HepG2 (cell line): ENCODE measurements around the gene CRYAA. TPM values are rescaled to one million over a fixed set of nuclear protein-coding genes. Genes with fewer than 3 reads are reported as not detected.

Source experiments
- ATAC-seq: fragments of 200-7000 bp; cut with Tn5 transposase; 3 replicates; pipeline ENCODE4 v1.9.1; 2020; ENCODE audit warnings: mild to moderate bottlenecking, moderate library complexity
- BruUV-seq: library from RNA; stranded (reverse); fragments of 400-500 nt; replicated peaks from 2 replicates; lab custom pipeline; 2021; lab: Mats Ljungman, UMichigan
- CTCF ChIA-PET: fragments of 300-600 bp; formaldehyde crosslinking; extraction: SDS; loops from one replicate; lab custom pipeline; 2021; ENCODE audit warnings: low total read pairs, inconsistent platforms, low intra/inter-chr PET ratio; lab: Yijun Ruan, JAX
- POLR2A ChIA-PET: fragments of 350-600 bp; sonication (Branson Sonifier 250); formaldehyde crosslinking; loops from one replicate; lab custom pipeline; 2020; ENCODE audit warnings: antibody characterized with exemption, inconsistent platforms; lab: Yijun Ruan, JAX
- DNase-seq: peaks from one replicate; pipeline ENCODE4 v3.0.0-alpha.2; 2015; ENCODE audit warnings: low spot score
- FAIRE-seq: peaks from 3 replicates; lab custom pipeline; 2011; peaks lifted over from hg19 to GRCh38; lab: Jason Lieb, UNC
- H2AFZ ChIP-seq: one replicate; pipeline ENCODE4 v1.6.1; 2011; ENCODE audit warnings: low read length, inconsistent platforms
- H3K27ac ChIP-seq: fragments of 300-600 bp; 3 replicates; pipeline ENCODE4 v1.8.0; 2011; ENCODE audit warnings: mixed run types, mild to moderate bottlenecking, mixed read lengths, low read length, inconsistent platforms; ENCODE audit not compliant: insufficient read depth; ENCODE audit errors: extremely low read length
- H3K27me3 ChIP-seq, 2 experiments: fragments of 200-600 bp in 1 of 2; 2 replicates in 1 of 2; 3 replicates in 1 of 2; pipeline versions ENCODE4 v1.6.0 to v1.8.0; 2011; ENCODE audit warnings: low read length in 2 of 2, mild to moderate bottlenecking in 2 of 2, moderate library complexity in 2 of 2, inconsistent platforms in 1 of 2; ENCODE audit not compliant: insufficient read depth in 2 of 2, control insufficient read depth in 1 of 2
- H3K36me3 ChIP-seq, 2 experiments: fragments of 200-600 bp in 1 of 2; replicated peaks in 1 of 2; 2 replicates in 1 of 2; 3 replicates in 1 of 2; pipeline versions ENCODE4 v1.5.1 to v1.8.0; 2011; ENCODE audit warnings: low read length in 2 of 2, inconsistent platforms in 1 of 2; ENCODE audit not compliant: insufficient read depth in 2 of 2, control insufficient read depth in 1 of 2
- H3K4me1 ChIP-seq: 2 replicates; pipeline ENCODE4 v1.5.1; 2012; ENCODE audit warnings: low read length, inconsistent platforms; ENCODE audit not compliant: insufficient read depth
- H3K4me2 ChIP-seq: 2 replicates; pipeline ENCODE4 v1.6.0; 2011; ENCODE audit warnings: low read depth, low read length, inconsistent platforms
- H3K4me3 ChIP-seq, 3 experiments: fragments of 200-600 bp in 1 of 3; sonication (generic), shearing (Covaris generic) in 1 of 3; replicated peaks in 1 of 3; 2 replicates each; pipeline ENCODE4 v1.5.1; 2011 to 2016; ENCODE audit warnings: low read length in 3 of 3, inconsistent platforms in 2 of 3, low read depth in 2 of 3, mild to moderate bottlenecking in 2 of 3, control low read depth in 1 of 3, mixed read lengths in 1 of 3; ENCODE audit not compliant: insufficient read depth in 1 of 3
- H3K79me2 ChIP-seq: one replicate; pipeline ENCODE4 v1.6.1; 2011; ENCODE audit warnings: low read length, inconsistent platforms; ENCODE audit not compliant: insufficient read depth
- H3K9ac ChIP-seq: 2 replicates; pipeline ENCODE4 v1.6.0; 2011; ENCODE audit warnings: mild to moderate bottlenecking, low read depth, low read length, inconsistent platforms; ENCODE audit not compliant: insufficient read depth
- H3K9me3 ChIP-seq: 2 replicates; pipeline ENCODE4 v1.5.1; 2012; ENCODE audit warnings: mild to moderate bottlenecking, low read length
- H4K20me1 ChIP-seq: 2 replicates; pipeline ENCODE4 v1.6.0; 2011; ENCODE audit warnings: inconsistent platforms, mild to moderate bottlenecking, low read length, moderate library complexity; ENCODE audit not compliant: insufficient read depth
- AGO1 ChIP-seq: fragments of 200-400 bp; formaldehyde crosslinking; IDR thresholded peaks from 2 replicates; pipeline ENCODE4 v1.6.1; 2017; ENCODE audit warnings: mild to moderate bottlenecking, low read depth, low read length, moderate library complexity; ENCODE audit not compliant: poor library complexity, severe bottlenecking
- ESRRA ChIP-seq: sonication (generic); formaldehyde crosslinking; IDR thresholded peaks from 2 replicates; pipeline ENCODE4 v1.5.1; 2020; ENCODE audit warnings: mild to moderate bottlenecking, low read depth, missing genetic modification reagents
- FOXK2 ChIP-seq: fragments of 450-650 bp; IDR thresholded peaks from 2 replicates; pipeline ENCODE4 v1.6.1; 2016
- GZF1 ChIP-seq: sonication (generic); formaldehyde crosslinking; IDR thresholded peaks from 2 replicates; pipeline ENCODE4 v1.5.1; 2020; ENCODE audit warnings: mild to moderate bottlenecking, missing genetic modification reagents
- HOXD1 ChIP-seq: sonication (generic); formaldehyde crosslinking; IDR thresholded peaks from 2 replicates; pipeline ENCODE4 v1.5.0; 2020; ENCODE audit warnings: missing genetic modification reagents
- KLF16 ChIP-seq, 2 experiments: sonication (generic) in 1 of 2; formaldehyde crosslinking in 1 of 2; IDR thresholded peaks; 2 replicates each; pipeline versions ENCODE4 v1.6.1 to v1.8.0; 2016 to 2023; ENCODE audit warnings: missing genetic modification reagents in 2 of 2, missing compliant biosample characterization in 1 of 2
- NR1H2 ChIP-seq: sonication (generic); formaldehyde crosslinking; IDR thresholded peaks from 2 replicates; pipeline ENCODE4 v1.8.1; 2022; ENCODE audit warnings: low read depth, missing genetic modification reagents, borderline replicate concordance
- STAT5B ChIP-seq: sonication (generic); formaldehyde crosslinking; IDR thresholded peaks from 2 replicates; pipeline ENCODE4 v1.4.0; 2020; ENCODE audit warnings: missing genetic modification reagents
- WIZ ChIP-seq: sonication (generic); formaldehyde crosslinking; IDR thresholded peaks from 2 replicates; pipeline ENCODE4 v1.5.1; 2020; ENCODE audit warnings: mild to moderate bottlenecking, missing genetic modification reagents
- ZNF143 ChIP-seq: sonication (generic); formaldehyde crosslinking; IDR thresholded peaks from 2 replicates; pipeline ENCODE4 v1.4.0; 2020; ENCODE audit warnings: missing genetic modification reagents
- ZNF253 ChIP-seq: sonication (generic); formaldehyde crosslinking; IDR thresholded peaks from 2 replicates; pipeline ENCODE4 v1.8.0; 2022; ENCODE audit warnings: mild to moderate bottlenecking, missing genetic modification reagents, borderline replicate concordance
- ZNF567 ChIP-seq: sonication (generic); formaldehyde crosslinking; IDR thresholded peaks from 2 replicates; pipeline ENCODE4 v1.8.1; 2023; ENCODE audit warnings: mild to moderate bottlenecking, missing genetic modification reagents, borderline replicate concordance
- ZNF616 ChIP-seq: sonication (generic); formaldehyde crosslinking; IDR thresholded peaks from 2 replicates; pipeline ENCODE4 v1.5.0; 2020; ENCODE audit warnings: low read depth, mild to moderate bottlenecking, missing genetic modification reagents
- ZNF788 ChIP-seq: sonication (generic); formaldehyde crosslinking; IDR thresholded peaks from 2 replicates; pipeline ENCODE4 v1.5.0; 2020; ENCODE audit warnings: mild to moderate bottlenecking, missing genetic modification reagents, borderline replicate concordance
- ZSCAN9 ChIP-seq: IDR thresholded peaks from 2 replicates; pipeline ENCODE4 v1.6.1; 2016; ENCODE audit warnings: borderline replicate concordance
- WGBS: methylation state at CpG from one replicate; pipeline ENCODE4 v1.1.6; 2017; ENCODE audit warnings: low lambda C conversion rate; 5-methylcytosine and 5-hydroxymethylcytosine counted together
- in situ Hi-C: cut with HindIII; loops from 2 replicates; pipeline ENCODE4 v1.10.0; 2017; ENCODE audit warnings: low pct_unique_long_range_greater_than_20kb; ENCODE audit not compliant: extremely low pct_ligation_motif_present
- intact Hi-C: fragments of 100-400 bp; cut with micrococcal nuclease; formaldehyde crosslinking; loops from one replicate; pipeline ENCODE4 v1.10.0; 2022; ENCODE audit not compliant: unreplicated experiment
- polyA plus RNA-seq, 8 experiments: library from polyadenylated mRNA; depleted of rRNA in 3 of 8; stranded (reverse) in 7 of 8; unstranded in 1 of 8; fragments of >200 nt; fragmentation: Illumina TruSeq in 4 of 8; extraction: Trizol in 4 of 8; gene quantifications; 2 replicates each; pipeline versions ENCODE4 v1.2.1 to v1.2.3, GENCODE V29; 2011 to 2016; ENCODE audit warnings: low read depth in 4 of 8, missing spikeins in 1 of 8, mixed read lengths in 1 of 8; ENCODE audit not compliant: insufficient read depth in 1 of 8
- total RNA-seq, 5 experiments: library from RNA; depleted of rRNA; stranded (reverse); fragments of >200 nt; fragmentation: Illumina TruSeq; extraction: Trizol; gene quantifications; 2 replicates each; pipeline ENCODE4 v1.2.3, GENCODE V29; 2016; ENCODE audit warnings: low read depth in 1 of 5
- TF ChIP-seq, protein P1 (sequence below): IDR thresholded peaks from 2 replicates; pipeline ENCODE4 v1.6.1; 2016; ENCODE audit warnings: missing biosample characterization, missing genetic modification reagents, low read depth
- TF ChIP-seq, protein P2 (sequence below): sonication (generic); formaldehyde crosslinking; IDR thresholded peaks from 2 replicates; pipeline ENCODE4 v1.4.0; 2020; ENCODE audit warnings: missing genetic modification reagents
- TF ChIP-seq, protein P3 (sequence below): sonication (generic); formaldehyde crosslinking; IDR thresholded peaks from 2 replicates; pipeline ENCODE4 v1.4.0; 2020; ENCODE audit warnings: missing genetic modification reagents, borderline replicate concordance
- TF ChIP-seq, protein P4 (sequence below): sonication (generic); formaldehyde crosslinking; IDR thresholded peaks from 2 replicates; pipeline ENCODE4 v1.4.0; 2020; ENCODE audit warnings: missing genetic modification reagents
- TF ChIP-seq, protein P5 (sequence below): sonication (generic); formaldehyde crosslinking; IDR thresholded peaks from 2 replicates; pipeline ENCODE4 v1.5.0; 2020; ENCODE audit warnings: missing genetic modification reagents

Gene CRYAA
- total and polyA plus RNA-seq, 2 of the 13 experiments (the other 11 are each of a cell fraction or from before 2014, with no cell fraction given): 5.6 to 8.6 TPM

DNA sequence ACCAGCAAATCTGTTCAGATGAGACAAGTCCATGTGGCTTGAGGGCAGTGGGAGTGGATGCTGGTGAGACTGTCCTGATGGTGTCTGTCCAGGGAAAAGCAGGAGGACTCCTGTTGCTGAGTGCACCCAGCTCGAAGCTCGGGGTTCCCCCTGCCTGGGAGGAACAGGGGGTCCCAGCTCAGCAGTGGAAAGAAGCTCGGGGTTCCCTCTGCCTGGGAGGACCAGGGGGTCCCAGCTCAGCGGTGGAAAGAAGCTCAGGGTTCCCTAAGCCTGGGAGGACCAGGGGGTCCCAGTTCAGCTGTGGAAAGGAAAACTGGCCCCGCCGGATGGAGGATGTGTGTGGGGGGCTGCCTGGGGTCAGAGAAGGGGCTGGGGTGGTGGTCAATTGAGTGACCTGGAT, 39.1 kb downstream of the CRYAA start:
- no peak for DNase-seq
- no peak for ATAC-seq
- POLR2A ChIA-PET: no interaction called here
- TF ChIP-seq STAT5B (CRISPR knock-in tag) (no peak), HOXD1 (CRISPR knock-in tag) (no peak), FOXK2 (no peak), AGO1 (no peak), WIZ (CRISPR knock-in tag) (no peak), GZF1 (CRISPR knock-in tag) (no peak), ZNF253 (CRISPR knock-in tag) (no peak), NR1H2 (CRISPR knock-in tag) (no peak), ESRRA (CRISPR knock-in tag) (no peak), ZNF788 (no peak), ZNF567 (CRISPR knock-in tag) (no peak), ZSCAN9 (CRISPR knock-in tag) (no peak), ZNF143 (CRISPR knock-in tag) (no peak), ZNF616 (CRISPR knock-in tag) (no peak), KLF16 (CRISPR knock-in tag; IDR thresholded peaks at IDR 0.05) (no peak)
- TF ChIP-seq, protein P1, sequence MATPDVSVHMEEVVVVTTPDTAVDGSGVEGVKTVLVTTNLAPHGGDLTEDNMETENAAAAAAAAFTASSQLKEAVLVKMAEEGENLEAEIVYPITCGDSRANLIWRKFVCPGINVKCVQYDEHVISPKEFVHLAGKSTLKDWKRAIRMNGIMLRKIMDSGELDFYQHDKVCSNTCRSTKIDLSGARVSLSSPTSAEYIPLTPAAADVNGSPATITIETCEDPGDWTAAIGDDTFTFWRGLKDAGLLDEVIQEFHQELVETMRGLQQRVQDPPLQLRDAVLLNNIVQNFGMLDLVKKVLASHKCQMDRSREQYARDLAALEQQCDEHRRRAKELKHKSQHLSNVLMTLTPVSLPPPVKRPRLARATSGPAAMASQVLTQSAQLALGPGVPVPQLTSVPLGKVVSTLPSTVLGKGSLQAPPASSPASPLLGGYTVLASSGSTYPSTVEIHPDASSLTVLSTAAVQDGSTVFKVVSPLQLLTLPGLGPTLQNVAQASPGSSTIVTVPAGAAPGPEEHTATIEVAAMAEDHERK: no peak
- TF ChIP-seq, protein P2, sequence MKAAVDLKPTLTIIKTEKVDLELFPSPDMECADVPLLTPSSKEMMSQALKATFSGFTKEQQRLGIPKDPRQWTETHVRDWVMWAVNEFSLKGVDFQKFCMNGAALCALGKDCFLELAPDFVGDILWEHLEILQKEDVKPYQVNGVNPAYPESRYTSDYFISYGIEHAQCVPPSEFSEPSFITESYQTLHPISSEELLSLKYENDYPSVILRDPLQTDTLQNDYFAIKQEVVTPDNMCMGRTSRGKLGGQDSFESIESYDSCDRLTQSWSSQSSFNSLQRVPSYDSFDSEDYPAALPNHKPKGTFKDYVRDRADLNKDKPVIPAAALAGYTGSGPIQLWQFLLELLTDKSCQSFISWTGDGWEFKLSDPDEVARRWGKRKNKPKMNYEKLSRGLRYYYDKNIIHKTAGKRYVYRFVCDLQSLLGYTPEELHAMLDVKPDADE (CRISPR knock-in tag): no peak
- TF ChIP-seq, protein P3, sequence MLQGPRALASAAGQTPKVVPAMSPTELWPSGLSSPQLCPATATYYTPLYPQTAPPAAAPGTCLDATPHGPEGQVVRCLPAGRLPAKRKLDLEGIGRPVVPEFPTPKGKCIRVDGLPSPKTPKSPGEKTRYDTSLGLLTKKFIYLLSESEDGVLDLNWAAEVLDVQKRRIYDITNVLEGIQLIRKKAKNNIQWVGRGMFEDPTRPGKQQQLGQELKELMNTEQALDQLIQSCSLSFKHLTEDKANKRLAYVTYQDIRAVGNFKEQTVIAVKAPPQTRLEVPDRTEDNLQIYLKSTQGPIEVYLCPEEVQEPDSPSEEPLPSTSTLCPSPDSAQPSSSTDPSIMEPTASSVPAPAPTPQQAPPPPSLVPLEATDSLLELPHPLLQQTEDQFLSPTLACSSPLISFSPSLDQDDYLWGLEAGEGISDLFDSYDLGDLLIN (CRISPR knock-in tag): no peak
- TF ChIP-seq, protein P4, sequence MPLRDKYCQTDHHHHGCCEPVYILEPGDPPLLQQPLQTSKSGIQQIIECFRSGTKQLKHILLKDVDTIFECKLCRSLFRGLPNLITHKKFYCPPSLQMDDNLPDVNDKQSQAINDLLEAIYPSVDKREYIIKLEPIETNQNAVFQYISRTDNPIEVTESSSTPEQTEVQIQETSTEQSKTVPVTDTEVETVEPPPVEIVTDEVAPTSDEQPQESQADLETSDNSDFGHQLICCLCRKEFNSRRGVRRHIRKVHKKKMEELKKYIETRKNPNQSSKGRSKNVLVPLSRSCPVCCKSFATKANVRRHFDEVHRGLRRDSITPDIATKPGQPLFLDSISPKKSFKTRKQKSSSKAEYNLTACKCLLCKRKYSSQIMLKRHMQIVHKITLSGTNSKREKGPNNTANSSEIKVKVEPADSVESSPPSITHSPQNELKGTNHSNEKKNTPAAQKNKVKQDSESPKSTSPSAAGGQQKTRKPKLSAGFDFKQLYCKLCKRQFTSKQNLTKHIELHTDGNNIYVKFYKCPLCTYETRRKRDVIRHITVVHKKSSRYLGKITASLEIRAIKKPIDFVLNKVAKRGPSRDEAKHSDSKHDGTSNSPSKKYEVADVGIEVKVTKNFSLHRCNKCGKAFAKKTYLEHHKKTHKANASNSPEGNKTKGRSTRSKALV (CRISPR knock-in tag): no peak
- TF ChIP-seq, protein P5, sequence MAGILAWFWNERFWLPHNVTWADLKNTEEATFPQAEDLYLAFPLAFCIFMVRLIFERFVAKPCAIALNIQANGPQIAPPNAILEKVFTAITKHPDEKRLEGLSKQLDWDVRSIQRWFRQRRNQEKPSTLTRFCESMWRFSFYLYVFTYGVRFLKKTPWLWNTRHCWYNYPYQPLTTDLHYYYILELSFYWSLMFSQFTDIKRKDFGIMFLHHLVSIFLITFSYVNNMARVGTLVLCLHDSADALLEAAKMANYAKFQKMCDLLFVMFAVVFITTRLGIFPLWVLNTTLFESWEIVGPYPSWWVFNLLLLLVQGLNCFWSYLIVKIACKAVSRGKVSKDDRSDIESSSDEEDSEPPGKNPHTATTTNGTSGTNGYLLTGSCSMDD (CRISPR knock-in tag): no peak
- in situ Hi-C loops: no loop called here
- Histone ChIP-seq H3K4me1 (peaks cover 36% of the 10 kb centered on the region), H3K27ac (no peak overlapping the region), H4K20me1 (no peaks in the 10 kb centered on the region), H3K27me3 (no peaks in the 10 kb centered on the region), H3K9ac (no peak overlapping the region), H3K36me3 (no peaks in the 10 kb centered on the region), H3K4me2 (no peak overlapping the region), H3K79me2 (no peaks in the 10 kb centered on the region), H3K4me3 (no peak overlapping the region), H2AFZ (no peak overlapping the region), H3K9me3 (no peaks in the 10 kb centered on the region)
- no peak for FAIRE-seq
- CTCF ChIA-PET: no interaction called here
- intact Hi-C loops: no loop called here
- 67% methylated on average over 6 of the region's 6 CpGs for WGBS
- BruUV-seq: no TSS peak
